ENCODE results near the gene FHIT. TPM values are rescaled to one million over a fixed set of nuclear protein-coding genes. Genes with fewer than 3 reads are reported as not detected.

The FHIT gene
- total RNA-seq, 1 donor from 2014 or later = 21.5 TPM

- no peak for ATAC-seq (ENCODE audit: poor library complexity)
- intact Hi-C loops (cut with DNase I) = no loop called here
- no peak for DNase-seq
Measured at GRCh38 chr3:60086811-60087210, 1164.4 kb downstream of the FHIT start.

GRCh38 chr3:60085649-60086048, 1165.6 kb downstream of the FHIT start:
- no peak for DNase-seq
- intact Hi-C loops (cut with DNase I) = no loop called here
- ATAC-seq (ENCODE audit: poor library complexity) = no peak

- DNase-seq (no peak), ATAC-seq (ENCODE audit: poor library complexity) (no peak)
- intact Hi-C loops (cut with DNase I) = no loop called here
Measured at GRCh38 chr3:60081381-60082095, 1169.7 kb downstream of the FHIT start.

GRCh38 chr3:60080648-60081047, 1170.6 kb downstream of the FHIT start:
- no peak for DNase-seq
- intact Hi-C loops (cut with DNase I) = no loop called here

GRCh38 chr3:60079076-60079475, 1172.2 kb downstream of the FHIT start:
- ATAC-seq (ENCODE audit: poor library complexity) (no peak), DNase-seq (no peak)
- intact Hi-C loops (cut with DNase I) = no loop called here

More at GRCh38 chr3:60080648-60081047, 1170.6 kb downstream of the FHIT start:
- ATAC-seq (ENCODE audit: poor library complexity) = no peak

- intact Hi-C loops (cut with DNase I) = no loop called here
- DNase-seq (no peak), ATAC-seq (ENCODE audit: poor library complexity) (no peak)
Measured at GRCh38 chr3:60076331-60076730, 1174.9 kb downstream of the FHIT start.

GRCh38 chr3:60073942-60074341, 1177.3 kb downstream of the FHIT start:
- no peak for DNase-seq
- intact Hi-C loops (cut with DNase I) = no loop called here
- no peak for ATAC-seq (ENCODE audit: poor library complexity)

- DNase-seq = no peak
- intact Hi-C loops (cut with DNase I) = no loop called here
Measured at GRCh38 chr3:60073228-60073627, 1178.0 kb downstream of the FHIT start.

GRCh38 chr3:60070366-60070765, 1180.9 kb downstream of the FHIT start:
- DNase-seq (no peak), ATAC-seq (ENCODE audit: poor library complexity) (no peak)
- intact Hi-C loops (cut with DNase I) = no loop called here

More at GRCh38 chr3:60073228-60073627, 1178.0 kb downstream of the FHIT start:
- ATAC-seq (ENCODE audit: poor library complexity) = no peak

GRCh38 chr3:60065227-60065868, 1185.9 kb downstream of the FHIT start:
- ATAC-seq (ENCODE audit: poor library complexity) = no peak
- no peak for DNase-seq
- intact Hi-C loops (cut with DNase I) = no loop called here

GRCh38 chr3:60064210-60065178, 1186.8 kb downstream of the FHIT start:
- intact Hi-C loops (cut with DNase I) = no loop called here
- no peak for ATAC-seq (ENCODE audit: poor library complexity)
- no peak for DNase-seq

- DNase-seq (no peak), ATAC-seq (ENCODE audit: poor library complexity) (peak; percentile 51)
- intact Hi-C loops (cut with DNase I) = no loop called here
Measured at GRCh38 chr3:60056404-60056803, 1194.8 kb downstream of the FHIT start.

GRCh38 chr3:60055765-60056164, 1195.5 kb downstream of the FHIT start:
- DNase-seq (no peak), ATAC-seq (ENCODE audit: poor library complexity) (peak; percentile 80)
- intact Hi-C loops (cut with DNase I) = no loop called here

GRCh38 chr3:60053526-60054265, 1197.6 kb downstream of the FHIT start:
- intact Hi-C loops (cut with DNase I) = no loop called here
- no peak for DNase-seq
- no peak for ATAC-seq (ENCODE audit: poor library complexity)

- intact Hi-C loops (cut with DNase I) = no loop called here
- no peak for DNase-seq
Measured at GRCh38 chr3:60048447-60048848, 1202.8 kb downstream of the FHIT start.

GRCh38 chr3:60047426-60048200, 1203.6 kb downstream of the FHIT start:
- intact Hi-C loops (cut with DNase I) = no loop called here
- no peak for ATAC-seq (ENCODE audit: poor library complexity)
- no peak for DNase-seq

More at GRCh38 chr3:60048447-60048848, 1202.8 kb downstream of the FHIT start:
- ATAC-seq (ENCODE audit: poor library complexity) = no peak

- DNase-seq (no peak), ATAC-seq (ENCODE audit: poor library complexity) (no peak)
- intact Hi-C loops (cut with DNase I) = no loop called here
Measured at GRCh38 chr3:60046210-60046609, 1205.0 kb downstream of the FHIT start.

- DNase-seq (no peak), ATAC-seq (ENCODE audit: poor library complexity) (no peak)
- intact Hi-C loops (cut with DNase I) = no loop called here
Measured at GRCh38 chr3:60045686-60046085, 1205.6 kb downstream of the FHIT start.
